WTC11 (cell line): ENCODE data around the gene GLRA1. TPM values are rescaled to one million over a fixed set of nuclear protein-coding genes. Genes with fewer than 3 reads are reported as not detected.

Experiments used
- ATAC-seq: fragments of 200-7000 bp; cut with Tn5 transposase; 2 replicates; pipeline ENCODE4 v1.10.0; 2021; ENCODE audit warnings: mild to moderate bottlenecking, moderate library complexity
- CTCF ChIA-PET: fragments of 300-600 bp; sonication (Branson Sonifier 250); formaldehyde crosslinking; loops from one replicate; lab custom pipeline; 2021; ENCODE audit warnings: antibody characterized with exemption; lab: Charles Lee
- POLR2A ChIA-PET: fragments of 350-600 bp; sonication (Branson Sonifier 250); formaldehyde crosslinking; loops from one replicate; lab custom pipeline; 2021; ENCODE audit warnings: antibody characterized with exemption; lab: Charles Lee
- DNase-seq: peaks from one replicate; pipeline ENCODE4 v3.0.0; 2021; ENCODE audit warnings: low spot score
- H3K27ac Mint-ChIP-seq: 2 replicates; pipeline ENCODE4 v1.8.0; 2021; ENCODE audit warnings: mixed read lengths
- H3K27me3 Mint-ChIP-seq: 2 replicates; pipeline ENCODE4 v1.8.0; 2021; ENCODE audit warnings: low read depth, mild to moderate bottlenecking, moderate library complexity, mixed read lengths
- H3K36me3 Mint-ChIP-seq: 2 replicates; pipeline ENCODE4 v1.8.0; 2021; ENCODE audit warnings: mixed read lengths
- H3K4me1 Mint-ChIP-seq: 2 replicates; pipeline ENCODE4 v1.8.0; 2022; ENCODE audit warnings: mixed read lengths
- H3K4me3 Mint-ChIP-seq: 2 replicates; pipeline ENCODE4 v1.8.0; 2021; ENCODE audit warnings: mild to moderate bottlenecking, moderate library complexity, mixed read lengths
- H3K9me3 Mint-ChIP-seq: 2 replicates; pipeline ENCODE4 v1.8.0; 2021; ENCODE audit warnings: mixed read lengths
- AR ChIP-seq: fragments of 250-450 bp; sonication (Bioruptor Pico); IDR thresholded peaks from 2 replicates; pipeline ENCODE4 v1.9.0; 2021; ENCODE audit warnings: mild to moderate bottlenecking
- E2F1 ChIP-seq: sonication (generic); formaldehyde crosslinking; IDR thresholded peaks from 2 replicates; pipeline ENCODE4 v1.8.0; 2022; ENCODE audit warnings: mild to moderate bottlenecking, missing genetic modification reagents
- EMX1 ChIP-seq: fragments of 250-450 bp; sonication (Bioruptor Pico); IDR thresholded peaks from 2 replicates; pipeline ENCODE4 v1.8.0; 2021; ENCODE audit warnings: mild to moderate bottlenecking
- FOXP4 ChIP-seq: sonication (generic); formaldehyde crosslinking; IDR thresholded peaks from 2 replicates; pipeline ENCODE4 v1.8.0; 2022; ENCODE audit warnings: mild to moderate bottlenecking, missing genetic modification reagents
- MYBL2 ChIP-seq: sonication (generic); formaldehyde crosslinking; IDR thresholded peaks from 2 replicates; pipeline ENCODE4 v1.8.1; 2023; ENCODE audit warnings: mild to moderate bottlenecking, moderate library complexity, missing genetic modification reagents
- NR1H2 ChIP-seq: sonication (generic); formaldehyde crosslinking; IDR thresholded peaks from 2 replicates; pipeline ENCODE4 v1.9.0; 2021; ENCODE audit warnings: mild to moderate bottlenecking, moderate library complexity, missing genetic modification reagents
- NR2C2 ChIP-seq: sonication (generic); formaldehyde crosslinking; IDR thresholded peaks from 2 replicates; pipeline ENCODE4 v1.8.0; 2022; ENCODE audit warnings: mild to moderate bottlenecking, missing genetic modification reagents
- OVOL2 ChIP-seq: fragments of 250-450 bp; sonication (Bioruptor Pico); IDR thresholded peaks from 2 replicates; pipeline ENCODE4 v1.9.0; 2021; ENCODE audit warnings: mild to moderate bottlenecking, borderline replicate concordance
- SMAD3 ChIP-seq: sonication (generic); formaldehyde crosslinking; IDR thresholded peaks from 2 replicates; pipeline ENCODE4 v1.8.0; 2022; ENCODE audit warnings: missing genetic modification reagents, mild to moderate bottlenecking, borderline replicate concordance
- SOX15 ChIP-seq: fragments of 250-450 bp; sonication (Bioruptor Pico); IDR thresholded peaks from 2 replicates; pipeline ENCODE4 v1.9.0; 2021; ENCODE audit warnings: mild to moderate bottlenecking
- SP1 ChIP-seq: sonication (generic); formaldehyde crosslinking; conservative IDR thresholded peaks from 2 replicates; pipeline ENCODE4 v1.8.1; 2022; ENCODE audit warnings: missing genetic modification reagents
- TEAD1 ChIP-seq: sonication (generic); formaldehyde crosslinking; IDR thresholded peaks from 2 replicates; pipeline ENCODE4 v1.8.0; 2022; ENCODE audit warnings: mild to moderate bottlenecking, missing genetic modification reagents
- USF1 ChIP-seq: sonication (generic); formaldehyde crosslinking; IDR thresholded peaks from 2 replicates; pipeline ENCODE4 v1.8.0; 2022; ENCODE audit warnings: mild to moderate bottlenecking, missing genetic modification reagents
- ZBTB21 ChIP-seq: sonication (generic); formaldehyde crosslinking; IDR thresholded peaks from 2 replicates; pipeline ENCODE4 v1.8.1; 2023; ENCODE audit warnings: mild to moderate bottlenecking, missing genetic modification reagents, borderline replicate concordance
- ZNF138 ChIP-seq: sonication (generic); formaldehyde crosslinking; conservative IDR thresholded peaks from 2 replicates; pipeline ENCODE4 v1.8.1; 2022; ENCODE audit warnings: mild to moderate bottlenecking, moderate library complexity, missing genetic modification reagents
- ZNF232 ChIP-seq: sonication (generic); formaldehyde crosslinking; IDR thresholded peaks from 2 replicates; pipeline ENCODE4 v1.8.0; 2022; ENCODE audit warnings: mild to moderate bottlenecking, missing genetic modification reagents
- total RNA-seq: library from RNA; stranded (reverse); gene quantifications from 3 replicates; pipeline ENCODE4 v1.2.3, GENCODE V29; 2021
- TF ChIP-seq, protein P1 (sequence below): sonication (generic); formaldehyde crosslinking; IDR thresholded peaks from 2 replicates; pipeline ENCODE4 v1.8.1; 2023; ENCODE audit warnings: mild to moderate bottlenecking, moderate library complexity, missing genetic modification reagents
- TF ChIP-seq, protein P2 (sequence below): sonication (generic); formaldehyde crosslinking; IDR thresholded peaks from 2 replicates; pipeline ENCODE4 v1.8.1; 2022; ENCODE audit warnings: low read depth, mild to moderate bottlenecking, moderate library complexity, missing genetic modification reagents, borderline replicate concordance

GLRA1 gene
- total RNA-seq, 1 experiment from 2014 or later: not detected

DNA sequence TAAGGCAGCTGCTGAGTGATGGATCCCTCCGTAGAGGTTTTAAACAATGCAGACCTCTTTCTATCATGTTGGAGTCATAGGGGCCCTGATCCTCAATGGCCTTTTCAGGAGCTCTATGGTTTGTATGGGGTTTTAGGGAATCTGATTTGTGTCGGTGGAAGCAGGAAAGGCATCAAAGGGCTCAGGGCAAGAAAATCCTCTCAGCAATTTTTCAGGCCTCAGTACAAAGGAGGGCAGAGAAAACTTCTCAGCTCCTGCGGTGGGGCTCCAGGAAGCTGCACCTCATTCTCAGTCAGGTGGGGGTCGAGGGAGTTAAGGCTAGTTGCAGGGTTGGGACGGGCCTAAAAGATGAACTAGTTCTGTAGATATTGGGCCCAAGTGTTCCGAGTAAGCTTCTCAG is 35.0 kb downstream of the GLRA1 start:
- peaks cover 15% of the 10 kb centered on the region for H3K4me1 Mint-ChIP-seq
- ATAC-seq: no peak
- peaks cover 56% of the 10 kb centered on the region for H3K27me3 Mint-ChIP-seq
- CTCF ChIA-PET: interaction anchor here (1.7 to 3.2 kb wide), 2 partner anchors 64 to 253 kb away, joined by 7 to 12 read pairs; no protein-coding TSS in a partner anchor
- H3K36me3 Mint-ChIP-seq: no peaks in the 10 kb centered on the region
- H3K9me3 Mint-ChIP-seq: peaks cover 4% of the 10 kb centered on the region; the same call in 1 of the 2 replicates
- no peak overlapping the region for H3K4me3 Mint-ChIP-seq
- H3K27ac Mint-ChIP-seq: no peak overlapping the region
- TF ChIP-seq ZBTB21 (CRISPR knock-in tag) (no peak), OVOL2 (CRISPR knock-in tag) (no peak), ZNF138 (CRISPR knock-in tag) (no peak), NR2C2 (CRISPR knock-in tag) (no peak), SOX15 (CRISPR knock-in tag) (no peak), USF1 (CRISPR knock-in tag) (no peak), FOXP4 (CRISPR knock-in tag) (no peak), AR (no peak), SMAD3 (CRISPR knock-in tag) (no peak), NR1H2 (CRISPR knock-in tag) (no peak), MYBL2 (CRISPR knock-in tag) (no peak), TEAD1 (CRISPR knock-in tag) (no peak), E2F1 (CRISPR knock-in tag) (no peak), ZNF232 (no peak), EMX1 (no peak), SP1 (no peak)
- TF ChIP-seq, protein P1, sequence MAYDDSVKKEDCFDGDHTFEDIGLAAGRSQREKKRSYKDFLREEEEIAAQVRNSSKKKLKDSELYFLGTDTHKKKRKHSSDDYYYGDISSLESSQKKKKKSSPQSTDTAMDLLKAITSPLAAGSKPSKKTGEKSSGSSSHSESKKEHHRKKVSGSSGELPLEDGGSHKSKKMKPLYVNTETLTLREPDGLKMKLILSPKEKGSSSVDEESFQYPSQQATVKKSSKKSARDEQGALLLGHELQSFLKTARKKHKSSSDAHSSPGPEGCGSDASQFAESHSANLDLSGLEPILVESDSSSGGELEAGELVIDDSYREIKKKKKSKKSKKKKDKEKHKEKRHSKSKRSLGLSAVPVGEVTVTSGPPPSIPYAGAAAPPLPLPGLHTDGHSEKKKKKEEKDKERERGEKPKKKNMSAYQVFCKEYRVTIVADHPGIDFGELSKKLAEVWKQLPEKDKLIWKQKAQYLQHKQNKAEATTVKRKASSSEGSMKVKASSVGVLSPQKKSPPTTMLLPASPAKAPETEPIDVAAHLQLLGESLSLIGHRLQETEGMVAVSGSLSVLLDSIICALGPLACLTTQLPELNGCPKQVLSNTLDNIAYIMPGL (CRISPR knock-in tag): no peak
- TF ChIP-seq, protein P2, sequence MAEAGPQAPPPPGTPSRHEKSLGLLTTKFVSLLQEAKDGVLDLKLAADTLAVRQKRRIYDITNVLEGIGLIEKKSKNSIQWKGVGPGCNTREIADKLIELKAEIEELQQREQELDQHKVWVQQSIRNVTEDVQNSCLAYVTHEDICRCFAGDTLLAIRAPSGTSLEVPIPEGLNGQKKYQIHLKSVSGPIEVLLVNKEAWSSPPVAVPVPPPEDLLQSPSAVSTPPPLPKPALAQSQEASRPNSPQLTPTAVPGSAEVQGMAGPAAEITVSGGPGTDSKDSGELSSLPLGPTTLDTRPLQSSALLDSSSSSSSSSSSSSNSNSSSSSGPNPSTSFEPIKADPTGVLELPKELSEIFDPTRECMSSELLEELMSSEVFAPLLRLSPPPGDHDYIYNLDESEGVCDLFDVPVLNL (CRISPR knock-in tag): no peak
- TF ChIP-seq, all 79 proteins: peak for 0
- DNase-seq: no peak
- POLR2A ChIA-PET: no interaction called here
